PC-3 (cell line): ENCODE measurements around the gene FAM163A. TPM values are rescaled to one million over a fixed set of nuclear protein-coding genes. Genes with fewer than 3 reads are reported as not detected.

Experiments
- ATAC-seq: fragments of 200-7000 bp; cut with Tn5 transposase; 2 replicates; pipeline ENCODE4 v1.9.1; 2020; ENCODE audit warnings: mild to moderate bottlenecking, moderate library complexity
- BruUV-seq: library from RNA; stranded (reverse); fragments of 400-500 nt; replicated peaks from 2 replicates; lab custom pipeline; 2021; lab: Mats Ljungman, UMichigan
- CTCF ChIA-PET: fragments of 300-600 bp; sonication (Branson Sonifier 250); formaldehyde crosslinking; loops from one replicate; lab custom pipeline; 2022; ENCODE audit warnings: antibody characterized with exemption; lab: Charles Lee
- POLR2A ChIA-PET: fragments of 300-600 bp; sonication (Branson Sonifier 250); formaldehyde crosslinking; loops from one replicate; lab custom pipeline; 2022; ENCODE audit warnings: antibody characterized with exemption; ENCODE audit not compliant: unreplicated experiment; lab: Charles Lee
- DNase-seq: peaks from one replicate; pipeline ENCODE4 v3.0.0-alpha.2; 2015
- H2AFZ ChIP-seq: fragments of 300-600 bp; sonication (generic); 2 replicates; pipeline ENCODE4 v1.6.0; 2016; ENCODE audit warnings: antibody characterized with exemption, low read length
- H3F3A ChIP-seq: fragments of 300-600 bp; sonication (generic); one replicate; pipeline ENCODE4 v1.6.0; 2017; ENCODE audit warnings: antibody characterized with exemption, low read length, control low read depth, mild to moderate bottlenecking; ENCODE audit not compliant: unreplicated experiment
- H3K27ac ChIP-seq: fragments of 300-600 bp; sonication (generic); 2 replicates; pipeline ENCODE4 v1.5.1; 2016; ENCODE audit warnings: mild to moderate bottlenecking, low read length
- H3K27me3 ChIP-seq: fragments of 300-600 bp; sonication (generic); 2 replicates; pipeline ENCODE4 v1.6.1; 2016; ENCODE audit warnings: low read length, mixed read lengths
- H3K36me3 ChIP-seq: fragments of 300-600 bp; sonication (generic); 2 replicates; pipeline ENCODE4 v1.6.1; 2016; ENCODE audit warnings: low read depth, mixed run types, low read length, mixed read lengths
- H3K4me1 ChIP-seq: fragments of 300-600 bp; sonication (generic); 2 replicates; pipeline ENCODE4 v1.5.1; 2016; ENCODE audit warnings: low read length; ENCODE audit not compliant: insufficient read depth
- H3K4me2 ChIP-seq: fragments of 300-600 bp; sonication (generic); 2 replicates; pipeline ENCODE4 v1.6.0; 2016; ENCODE audit warnings: low read length
- H3K4me3 ChIP-seq: fragments of 300-600 bp; sonication (generic); 2 replicates; pipeline ENCODE4 v1.5.1; 2016; ENCODE audit warnings: mild to moderate bottlenecking, low read length, mixed read lengths
- H3K79me2 ChIP-seq: fragments of 300-600 bp; sonication (generic); 2 replicates; pipeline ENCODE4 v1.6.1; 2017; ENCODE audit warnings: low read length, mixed read lengths
- H3K9ac ChIP-seq: fragments of 300-600 bp; sonication (generic); 2 replicates; pipeline ENCODE4 v1.6.0; 2016; ENCODE audit warnings: mild to moderate bottlenecking, low read length
- H3K9me2 ChIP-seq: fragments of 300-600 bp; sonication (generic); replicated peaks from 2 replicates; pipeline ENCODE4 v1.6.1; 2016; ENCODE audit warnings: mixed run types, low read length, mixed read lengths
- H3K9me3 ChIP-seq: fragments of 300-600 bp; sonication (generic); 2 replicates; pipeline ENCODE4 v1.6.1; 2016; ENCODE audit warnings: low read length, mixed read lengths
- H4K20me1 ChIP-seq: fragments of 300-600 bp; sonication (generic); 2 replicates; pipeline ENCODE4 v1.6.1; 2016; ENCODE audit warnings: low read length, mixed read lengths
- EZH2 ChIP-seq: fragments of 300-600 bp; sonication (generic); IDR thresholded peaks from one replicate; pipeline ENCODE4 v1.6.1; 2017; ENCODE audit warnings: antibody characterized with exemption, mild to moderate bottlenecking, low read length; ENCODE audit not compliant: unreplicated experiment
- EZH2phosphoT487 ChIP-seq: fragments of 300-600 bp; sonication (generic); IDR thresholded peaks from 2 replicates; pipeline ENCODE4 v1.6.1; 2018; ENCODE audit warnings: mild to moderate bottlenecking, antibody characterized with exemption, low read length, borderline replicate concordance
- intact Hi-C: fragments of 100-400 bp; cut with micrococcal nuclease; formaldehyde crosslinking; loops from 2 replicates; pipeline ENCODE4 v1.9.0; 2023
- total RNA-seq: library from RNA; depleted of rRNA; stranded (reverse); fragments of >200 nt; gene quantifications from 2 replicates; pipeline ENCODE4 v1.2.3, GENCODE V29; 2014
- TF ChIP-seq, protein P1 (sequence below): fragments of 300-600 bp; sonication (generic); conservative IDR thresholded peaks from 2 replicates; pipeline ENCODE4 v1.5.1; 2017; ENCODE audit warnings: antibody characterized with exemption, low read depth, mild to moderate bottlenecking, low read length

The FAM163A gene
- total RNA-seq, 1 experiment from 2014 or later, result not detected

GRCh38 chr1:179719272-179719671 is 23.8 kb upstream of the FAM163A start:
- no peak overlapping the region for H2AFZ ChIP-seq
- H3K4me3 ChIP-seq, result no peak overlapping the region
- H3K79me2 ChIP-seq, result no peaks in the 10 kb centered on the region
- no peaks in the 10 kb centered on the region for H3K4me1 ChIP-seq
- ATAC-seq (no peak), DNase-seq (no peak)
- CTCF ChIA-PET, result no interaction called here
- intact Hi-C loops, result no loop called here
- TF ChIP-seq, protein P1, sequence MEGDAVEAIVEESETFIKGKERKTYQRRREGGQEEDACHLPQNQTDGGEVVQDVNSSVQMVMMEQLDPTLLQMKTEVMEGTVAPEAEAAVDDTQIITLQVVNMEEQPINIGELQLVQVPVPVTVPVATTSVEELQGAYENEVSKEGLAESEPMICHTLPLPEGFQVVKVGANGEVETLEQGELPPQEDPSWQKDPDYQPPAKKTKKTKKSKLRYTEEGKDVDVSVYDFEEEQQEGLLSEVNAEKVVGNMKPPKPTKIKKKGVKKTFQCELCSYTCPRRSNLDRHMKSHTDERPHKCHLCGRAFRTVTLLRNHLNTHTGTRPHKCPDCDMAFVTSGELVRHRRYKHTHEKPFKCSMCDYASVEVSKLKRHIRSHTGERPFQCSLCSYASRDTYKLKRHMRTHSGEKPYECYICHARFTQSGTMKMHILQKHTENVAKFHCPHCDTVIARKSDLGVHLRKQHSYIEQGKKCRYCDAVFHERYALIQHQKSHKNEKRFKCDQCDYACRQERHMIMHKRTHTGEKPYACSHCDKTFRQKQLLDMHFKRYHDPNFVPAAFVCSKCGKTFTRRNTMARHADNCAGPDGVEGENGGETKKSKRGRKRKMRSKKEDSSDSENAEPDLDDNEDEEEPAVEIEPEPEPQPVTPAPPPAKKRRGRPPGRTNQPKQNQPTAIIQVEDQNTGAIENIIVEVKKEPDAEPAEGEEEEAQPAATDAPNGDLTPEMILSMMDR, result no peak
- no peak for TF ChIP-seq EZH2
- no peak for TF ChIP-seq EZH2phosphoT487
- POLR2A ChIA-PET, result no interaction called here
- no TSS peak for BruUV-seq
- no peaks in the 10 kb centered on the region for H3K27me3 ChIP-seq
- H3K4me2 ChIP-seq, result no peak overlapping the region
- H3K36me3 ChIP-seq, result no peaks in the 10 kb centered on the region
- H3K27ac ChIP-seq, result no peak overlapping the region
- H3K9ac ChIP-seq, result no peak overlapping the region
- no peaks in the 10 kb centered on the region for H3K9me2 ChIP-seq
- peaks cover 3% of the 10 kb centered on the region for H3K9me3 ChIP-seq
- H4K20me1 ChIP-seq, result no peaks in the 10 kb centered on the region
- H3F3A ChIP-seq, result no peaks in the 10 kb centered on the region

- ATAC-seq, result no peak
- Histone ChIP-seq H3K27me3 (no peaks in the 10 kb centered on the region), H3F3A (no peaks in the 10 kb centered on the region), H3K27ac (no peak overlapping the region), H3K4me3 (no peak overlapping the region), H2AFZ (no peak overlapping the region), H4K20me1 (no peaks in the 10 kb centered on the region), H3K79me2 (no peaks in the 10 kb centered on the region), H3K36me3 (no peaks in the 10 kb centered on the region), H3K4me2 (no peak overlapping the region), H3K9me3 (no peaks in the 10 kb centered on the region), H3K9me2 (no peaks in the 10 kb centered on the region), H3K9ac (no peak overlapping the region), H3K4me1 (peaks cover 22% of the 10 kb centered on the region)
- TF ChIP-seq, protein P1, result no peak
- TF ChIP-seq EZH2, result no peak
- TF ChIP-seq EZH2phosphoT487, result no peak
- intact Hi-C loops, result no loop called here
- peak; percentile 26 for DNase-seq
- BruUV-seq, result no TSS peak
- POLR2A ChIA-PET, result no interaction called here
- CTCF ChIA-PET, result no interaction called here
These were observed 14.8 kb upstream of the FAM163A start for GRCh38 chr1:179728271-179728670.

DNA sequence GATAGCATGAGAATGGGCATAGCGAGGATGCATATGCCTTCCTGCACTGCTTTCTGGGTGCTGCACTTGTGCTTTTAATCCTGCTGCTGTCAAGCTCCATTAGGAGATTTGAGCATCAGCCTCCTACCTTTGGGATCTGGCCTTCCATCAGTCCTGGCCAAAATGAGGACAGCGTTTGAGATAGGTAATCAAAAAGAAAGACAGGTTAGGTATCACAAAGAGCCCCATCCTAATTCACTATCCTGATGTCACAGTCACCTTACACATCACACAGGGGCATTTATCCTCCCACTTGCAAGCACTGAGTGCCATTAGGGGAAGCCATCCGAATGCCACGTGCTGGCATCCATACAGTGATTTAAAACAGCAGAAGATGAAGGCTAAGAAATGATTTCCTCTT is 13.2 kb upstream of the FAM163A start:
- Histone ChIP-seq H3K4me2 (no peak overlapping the region), H3K9me2 (no peaks in the 10 kb centered on the region), H3K27me3 (no peaks in the 10 kb centered on the region), H4K20me1 (no peaks in the 10 kb centered on the region), H3K4me1 (peaks cover 22% of the 10 kb centered on the region), H3K4me3 (no peak overlapping the region), H3F3A (no peaks in the 10 kb centered on the region), H3K9me3 (no peaks in the 10 kb centered on the region), H3K79me2 (no peaks in the 10 kb centered on the region), H3K27ac (no peak overlapping the region), H3K9ac (no peak overlapping the region), H3K36me3 (no peaks in the 10 kb centered on the region), H2AFZ (no peak overlapping the region)
- no TSS peak for BruUV-seq
- intact Hi-C loops, result no loop called here
- ChIA-PET CTCF (no interaction called here), POLR2A (no interaction called here)
- ATAC-seq (no peak), DNase-seq (no peak)
- TF ChIP-seq, protein P1, result no peak
- TF ChIP-seq EZH2phosphoT487, result no peak
- no peak for TF ChIP-seq EZH2
